Epithelial cell of esophagus (primary cell): ENCODE measurements around the gene COL26A1.

Experiments
- DNase-seq: peaks from one replicate; pipeline ENCODE4 v3.0.0; 2010; ENCODE audit warnings: low read depth
- H3K4me3 ChIP-seq: 2 replicates; pipeline ENCODE4 v1.5.1; 2011; ENCODE audit warnings: mild to moderate bottlenecking, low read length, control low read depth
- CTCF ChIP-seq: IDR thresholded peaks from 2 replicates; pipeline ENCODE4 v1.5.1; 2011; ENCODE audit warnings: low read depth, mild to moderate bottlenecking, low read length, control low read depth, inconsistent platforms; ENCODE audit not compliant: insufficient read depth; ENCODE audit errors: missing control alignments

Gene COL26A1

GRCh38 chr7:101595766-101596537, 233.3 kb downstream of the COL26A1 start:
- H3K4me3 ChIP-seq = no peak overlapping the region
- no peak for DNase-seq
- TF ChIP-seq CTCF = no peak

GRCh38 chr7:101596898-101597297, 234.2 kb downstream of the COL26A1 start:
- no peak for DNase-seq
- TF ChIP-seq CTCF = no peak
- no peak overlapping the region for H3K4me3 ChIP-seq

GRCh38 chr7:101597941-101598340, 235.3 kb downstream of the COL26A1 start:
- no peak for TF ChIP-seq CTCF
- DNase-seq = no peak
- no peak overlapping the region for H3K4me3 ChIP-seq

GRCh38 chr7:101598422-101598985, 235.8 kb downstream of the COL26A1 start:
- H3K4me3 ChIP-seq = no peak overlapping the region

GRCh38 chr7:101598986-101599771, 236.5 kb downstream of the COL26A1 start:
- no peak for DNase-seq
- TF ChIP-seq CTCF = no peak
- no peak overlapping the region for H3K4me3 ChIP-seq

More at GRCh38 chr7:101598422-101598985, 235.8 kb downstream of the COL26A1 start:
- DNase-seq = peak; percentile 89
- TF ChIP-seq CTCF = no peak

GRCh38 chr7:101599787-101600186, 237.1 kb downstream of the COL26A1 start:
- no peak for DNase-seq
- TF ChIP-seq CTCF = no peak
- no peak overlapping the region for H3K4me3 ChIP-seq
